ENCODE results near the gene CHD5. TPM values are rescaled to one million over a fixed set of nuclear protein-coding genes. Genes with fewer than 3 reads are reported as not detected.

Gene CHD5
- polyA plus RNA-seq, 1 experiment = 0.04 TPM

GRCh38 chr1:6098303-6099215, 81.6 kb downstream of the CHD5 start:
- ChIA-PET CTCF (interaction anchor here (0.9 to 1.5 kb wide), 4 partner anchors 8 to 64 kb away, joined by 3 to 5 read pairs (median 4); no protein-coding TSS in a partner anchor), POLR2A (interaction anchor here (0.6 kb wide), 1 partner anchor 72 kb away, joined by 3 read pairs; no protein-coding TSS in a partner anchor)
- H3K36me3 ChIP-seq (ENCODE audit: control insufficient read depth, insufficient read depth, low read length) = no peaks in the 10 kb centered on the region
- DNase-seq (ENCODE audit: low read depth) = peak; percentile 63
- no peaks in the 10 kb centered on the region for H3K27me3 ChIP-seq (ENCODE audit: control insufficient read depth, insufficient read depth, low read length)
- H3K4me3 ChIP-seq (ENCODE audit: low read depth, low read length) = no peak overlapping the region
- TF ChIP-seq CTCF (IDR thresholded peaks at IDR 0.05; ENCODE audit: insufficient read depth, low read depth, low read length) = no peak

- H3K4me3 ChIP-seq (ENCODE audit: low read depth, low read length) = no peak overlapping the region
- no peak for TF ChIP-seq CTCF (IDR thresholded peaks at IDR 0.05; ENCODE audit: insufficient read depth, low read depth, low read length)
- H3K27me3 ChIP-seq (ENCODE audit: control insufficient read depth, insufficient read depth, low read length) = no peaks in the 10 kb centered on the region
- H3K36me3 ChIP-seq (ENCODE audit: control insufficient read depth, insufficient read depth, low read length) = no peaks in the 10 kb centered on the region
- no peak for DNase-seq (ENCODE audit: low read depth)
- CTCF ChIA-PET = interaction anchor here (0.8 to 1.5 kb wide), 3 partner anchors 15 to 64 kb away, joined by 3 to 4 read pairs (median 3); no protein-coding TSS in a partner anchor
- POLR2A ChIA-PET = no interaction called here
These were observed 82.3 kb downstream of the CHD5 start for GRCh38 chr1:6097824-6098223.

- Histone ChIP-seq H3K27me3 (ENCODE audit: control insufficient read depth, insufficient read depth, low read length) (no peaks in the 10 kb centered on the region), H3K36me3 (ENCODE audit: control insufficient read depth, insufficient read depth, low read length) (no peaks in the 10 kb centered on the region), H3K4me3 (ENCODE audit: low read depth, low read length) (no peak overlapping the region)
- no peak for DNase-seq (ENCODE audit: low read depth)
- POLR2A ChIA-PET = no interaction called here
- no peak for TF ChIP-seq CTCF (IDR thresholded peaks at IDR 0.05; ENCODE audit: insufficient read depth, low read depth, low read length)
- CTCF ChIA-PET = interaction anchor here (0.8 to 1.5 kb wide), 2 partner anchors 14 to 63 kb away, joined by 3 to 4 read pairs; no protein-coding TSS in a partner anchor
These were observed 83.0 kb downstream of the CHD5 start for GRCh38 chr1:6097117-6097595.

- ChIA-PET CTCF (interaction anchor here (1.5 kb wide), 1 partner anchor 62 kb away, joined by 4 read pairs; no protein-coding TSS in a partner anchor), POLR2A (no interaction called here)
- Histone ChIP-seq H3K4me3 (ENCODE audit: low read depth, low read length) (no peak overlapping the region), H3K36me3 (ENCODE audit: control insufficient read depth, insufficient read depth, low read length) (no peaks in the 10 kb centered on the region), H3K27me3 (ENCODE audit: control insufficient read depth, insufficient read depth, low read length) (no peaks in the 10 kb centered on the region)
- no peak for DNase-seq (ENCODE audit: low read depth)
- TF ChIP-seq CTCF (IDR thresholded peaks at IDR 0.05; ENCODE audit: insufficient read depth, low read depth, low read length) = no peak
These were observed 83.6 kb downstream of the CHD5 start for GRCh38 chr1:6096243-6097116.
